ACC112 (cell line): ENCODE measurements around the gene NSRP1.
"Not testable (repeated sequence)": the region's sequence is repeated elsewhere in the genome, so short reads cannot be mapped to it uniquely, and the experiment has no call there.

Experiments
- H2AFZ ChIP-seq: fragments of 200-600 bp; sonication (generic); one replicate; pipeline ENCODE4 v1.6.0; 2017; ENCODE audit warnings: antibody characterized with exemption, low read length; ENCODE audit not compliant: unreplicated experiment
- H3K27ac ChIP-seq: fragments of 200-600 bp; sonication (generic); 2 replicates; pipeline ENCODE4 v1.5.1; 2014; ENCODE audit warnings: low read depth, mild to moderate bottlenecking, antibody characterized with exemption, low read length, moderate library complexity
- H3K27me3 ChIP-seq: fragments of 200-600 bp; sonication (generic); 2 replicates; pipeline ENCODE4 v1.6.1; 2014; ENCODE audit warnings: mild to moderate bottlenecking, antibody characterized with exemption, low read length, moderate library complexity, mixed read lengths; ENCODE audit not compliant: insufficient read depth
- H3K36me3 ChIP-seq: fragments of 200-600 bp; sonication (generic); 2 replicates; pipeline ENCODE4 v1.6.1; 2016; ENCODE audit warnings: mild to moderate bottlenecking, antibody characterized with exemption, low read length, moderate library complexity, mixed read lengths; ENCODE audit not compliant: insufficient read depth
- H3K4me1 ChIP-seq: fragments of 200-600 bp; sonication (generic); one replicate; pipeline ENCODE4 v1.6.1; 2016; ENCODE audit warnings: low read length, mixed read lengths; ENCODE audit not compliant: insufficient read depth, unreplicated experiment, control insufficient read depth
- H3K4me3 ChIP-seq: fragments of 200-600 bp; sonication (generic); 2 replicates; pipeline ENCODE4 v1.5.1; 2014; ENCODE audit warnings: mild to moderate bottlenecking, low read depth, low read length
- H3K79me2 ChIP-seq: fragments of 200-600 bp; sonication (generic); one replicate; pipeline ENCODE4 v1.6.0; 2016; ENCODE audit warnings: low read length; ENCODE audit not compliant: control insufficient read depth, unreplicated experiment, insufficient read depth

Gene NSRP1

GRCh38 chr17:30093463-30094147 is 23.0 kb upstream of the NSRP1 start:
- no peaks in the 10 kb centered on the region for H3K36me3 ChIP-seq
- H3K4me1 ChIP-seq, result peaks cover 10% of the 10 kb centered on the region
- no peaks in the 10 kb centered on the region for H3K79me2 ChIP-seq
- no peak overlapping the region for H3K27ac ChIP-seq
- peaks cover 9% of the 10 kb centered on the region; the same call in 1 of the 2 replicates for H3K27me3 ChIP-seq
- peak overlapping the region; percentile 86 for H2AFZ ChIP-seq
- H3K4me3 ChIP-seq, result peak overlapping the region; percentile 21; the same call in 1 of the 2 replicates

GRCh38 chr17:30095507-30096244 is 20.9 kb upstream of the NSRP1 start:
- H3K27me3 ChIP-seq, result no peaks in the 10 kb centered on the region
- no peaks in the 10 kb centered on the region for H3K36me3 ChIP-seq
- no peak overlapping the region for H3K27ac ChIP-seq
- no peak overlapping the region for H2AFZ ChIP-seq
- H3K79me2 ChIP-seq, result no peaks in the 10 kb centered on the region
- peaks cover 10% of the 10 kb centered on the region for H3K4me1 ChIP-seq
- H3K4me3 ChIP-seq, result no peak overlapping the region

GRCh38 chr17:30101686-30102390 is 14.8 kb upstream of the NSRP1 start:
- Histone ChIP-seq H3K27me3 (no peaks in the 10 kb centered on the region), H3K4me1 (peaks cover 6% of the 10 kb centered on the region), H2AFZ (no peak overlapping the region), H3K79me2 (no peaks in the 10 kb centered on the region), H3K27ac (no peak overlapping the region), H3K36me3 (no peaks in the 10 kb centered on the region), H3K4me3 (no peak overlapping the region)

GRCh38 chr17:30103921-30104320 is 12.7 kb upstream of the NSRP1 start:
- no peaks in the 10 kb centered on the region for H3K79me2 ChIP-seq
- no peak overlapping the region for H2AFZ ChIP-seq
- H3K27me3 ChIP-seq, result no peaks in the 10 kb centered on the region
- peaks cover 6% of the 10 kb centered on the region for H3K4me1 ChIP-seq
- no peaks in the 10 kb centered on the region for H3K36me3 ChIP-seq
- peak overlapping the region; percentile 75; the same call in 1 of the 2 replicates for H3K4me3 ChIP-seq
- peak overlapping the region; percentile 44; the same call in 1 of the 2 replicates for H3K27ac ChIP-seq

GRCh38 chr17:30104575-30105339 is 11.9 kb upstream of the NSRP1 start:
- H3K27ac ChIP-seq, result peak overlapping the region; percentile 44; the same call in 1 of the 2 replicates
- peak overlapping the region; percentile 71 for H2AFZ ChIP-seq
- H3K36me3 ChIP-seq, result no peaks in the 10 kb centered on the region
- H3K4me1 ChIP-seq, result peaks cover 6% of the 10 kb centered on the region
- no peaks in the 10 kb centered on the region for H3K27me3 ChIP-seq
- no peaks in the 10 kb centered on the region for H3K79me2 ChIP-seq
- peak overlapping the region; percentile 75 for H3K4me3 ChIP-seq

- Histone ChIP-seq H3K4me3 (no peak overlapping the region), H2AFZ (peak overlapping the region; percentile 58), H3K27ac (no peak overlapping the region), H3K27me3 (no peaks in the 10 kb centered on the region), H3K36me3 (no peaks in the 10 kb centered on the region), H3K79me2 (peaks cover 11% of the 10 kb centered on the region), H3K4me1 (no peaks in the 10 kb centered on the region)
Observed at GRCh38 chr17:30112794-30113193, 3.8 kb upstream of the NSRP1 start.

GRCh38 chr17:30113213-30113612 is 3.4 kb upstream of the NSRP1 start:
- no peak overlapping the region for H2AFZ ChIP-seq

GRCh38 chr17:30116345-30116660 is 313 bp upstream of the NSRP1 start:
- peak overlapping the region; percentile 95 for H3K27ac ChIP-seq
- peak overlapping the region; percentile 94 for H3K4me3 ChIP-seq
- peaks cover 16% of the 10 kb centered on the region for H3K4me1 ChIP-seq
- H3K79me2 ChIP-seq, result peaks cover 43% of the 10 kb centered on the region
- H2AFZ ChIP-seq, result peak overlapping the region; percentile 72
- no peaks in the 10 kb centered on the region for H3K27me3 ChIP-seq
- H3K36me3 ChIP-seq, result peaks cover 13% of the 10 kb centered on the region

More at GRCh38 chr17:30113213-30113612, 3.4 kb upstream of the NSRP1 start:
- Histone ChIP-seq H3K36me3 (no peaks in the 10 kb centered on the region), H3K4me3 (no peak overlapping the region), H3K79me2 (peaks cover 15% of the 10 kb centered on the region), H3K27ac (no peak overlapping the region), H3K4me1 (peaks cover 2% of the 10 kb centered on the region), H3K27me3 (no peaks in the 10 kb centered on the region)

- H2AFZ ChIP-seq, result no peak overlapping the region
- H3K27ac ChIP-seq, result peak overlapping the region; percentile 95
- H3K4me1 ChIP-seq, result peaks cover 16% of the 10 kb centered on the region
- peak overlapping the region; percentile 94 for H3K4me3 ChIP-seq
- no peaks in the 10 kb centered on the region for H3K27me3 ChIP-seq
- peaks cover 16% of the 10 kb centered on the region for H3K36me3 ChIP-seq
- peaks cover 55% of the 10 kb centered on the region for H3K79me2 ChIP-seq
Observed at GRCh38 chr17:30117675-30118081, 1.1 kb downstream of the NSRP1 start.

GRCh38 chr17:30118635-30119034 is 2.0 kb downstream of the NSRP1 start:
- H3K4me3 ChIP-seq, result peak overlapping the region; percentile 94
- H3K79me2 ChIP-seq, result peaks cover 62% of the 10 kb centered on the region
- peaks cover 16% of the 10 kb centered on the region for H3K4me1 ChIP-seq
- H2AFZ ChIP-seq, H3K27me3 ChIP-seq, H3K27ac ChIP-seq: not testable (repeated sequence)
- H3K36me3 ChIP-seq, result peaks cover 16% of the 10 kb centered on the region
